Adipose tissue (tissue), 3 donors: Measurements from ENCODE around the gene EID3. TPM values are rescaled to one million over a fixed set of nuclear protein-coding genes. Genes with fewer than 3 reads are reported as not detected.

ENCODE experiments used
- H3K27ac ChIP-seq: one replicate; pipeline ENCODE4 v1.5.1; 2013; ENCODE audit warnings: low read depth, low read length
- WGBS, 3 donors: extraction: QIAGEN DNeasy Blood & Tissue Kit; methylation state at CpG; one replicate each; pipeline ENCODE4 v1.1.7; 2013; 5-methylcytosine and 5-hydroxymethylcytosine counted together
- polyA plus RNA-seq, 3 donors: library from polyadenylated mRNA; stranded (reverse); fragments of 200-250 nt; gene quantifications; one replicate each; pipeline ENCODE4 v1.2.3, GENCODE V29; 2013
- donor health status: healthy with polysubstance abuse.
- donor health status: Bipolar disorder and iron deficiency.
- donor health status: healthy.

The EID3 gene
- polyA plus RNA-seq, 3 donors, result 0.53 to 2.5 (median 2.2) TPM

DNA sequence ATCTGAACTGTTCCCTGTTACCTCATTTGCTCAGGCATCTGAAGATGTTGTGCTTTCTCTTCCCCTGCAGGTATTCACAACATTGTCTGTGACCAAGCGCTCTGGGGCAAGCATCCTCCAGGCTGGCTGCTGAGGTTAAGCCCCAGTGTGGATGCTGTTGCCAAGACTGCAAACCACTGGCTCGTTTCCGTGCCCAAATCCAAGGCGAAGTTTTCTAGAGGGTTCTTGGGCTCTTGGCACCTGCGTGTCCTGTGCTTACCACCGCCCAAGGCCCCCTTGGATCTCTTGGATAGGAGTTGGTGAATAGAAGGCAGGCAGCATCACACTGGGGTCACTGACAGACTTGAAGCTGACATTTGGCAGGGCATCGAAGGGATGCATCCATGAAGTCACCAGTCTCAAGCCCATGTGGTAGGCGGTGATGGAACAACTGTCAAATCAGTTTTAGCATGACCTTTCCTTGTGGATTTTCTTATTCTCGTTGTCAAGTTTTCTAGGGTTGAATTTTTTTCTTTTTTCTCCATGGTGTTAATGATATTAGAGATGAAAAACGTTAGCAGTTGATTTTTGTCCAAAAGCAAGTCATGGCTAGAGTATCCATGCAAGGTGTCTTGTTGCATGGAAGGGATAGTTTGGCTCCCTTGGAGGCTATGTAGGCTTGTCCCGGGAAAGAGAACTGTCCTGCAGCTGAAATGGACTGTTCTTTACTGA lies 44.9 kb downstream of the EID3 start:
- 94 to 97% (median 95%) methylated on average over 11 of the region's 11 CpGs for WGBS, 3 donors
- H3K27ac ChIP-seq, result no peak overlapping the region

DNA sequence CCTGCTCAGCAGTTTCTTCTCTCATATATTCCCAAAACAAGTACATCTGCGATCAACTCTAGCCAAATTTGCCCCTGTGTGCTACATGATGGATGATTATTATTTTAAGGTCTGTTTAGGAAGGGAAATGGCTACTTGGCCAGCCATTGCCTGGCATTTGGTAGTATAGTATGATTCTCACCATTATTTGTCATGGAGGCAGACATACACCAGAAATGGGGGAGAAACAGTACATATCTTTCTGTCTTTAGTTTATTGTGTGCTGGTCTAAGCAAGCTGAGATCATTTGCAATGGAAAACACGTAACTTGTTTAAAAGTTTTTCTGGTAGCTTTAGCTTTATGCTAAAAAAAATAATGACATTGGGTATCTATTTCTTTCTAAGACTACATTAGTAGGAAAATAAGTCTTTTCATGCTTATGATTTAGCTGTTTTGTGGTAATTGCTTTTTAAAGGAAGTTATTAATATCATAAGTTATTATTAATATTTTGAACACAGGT lies 45.5 kb downstream of the EID3 start:
- 94 to 99% (median 96%) methylated on average over 2 of the region's 2 CpGs for WGBS, 3 donors
- no peak overlapping the region for H3K27ac ChIP-seq

DNA sequence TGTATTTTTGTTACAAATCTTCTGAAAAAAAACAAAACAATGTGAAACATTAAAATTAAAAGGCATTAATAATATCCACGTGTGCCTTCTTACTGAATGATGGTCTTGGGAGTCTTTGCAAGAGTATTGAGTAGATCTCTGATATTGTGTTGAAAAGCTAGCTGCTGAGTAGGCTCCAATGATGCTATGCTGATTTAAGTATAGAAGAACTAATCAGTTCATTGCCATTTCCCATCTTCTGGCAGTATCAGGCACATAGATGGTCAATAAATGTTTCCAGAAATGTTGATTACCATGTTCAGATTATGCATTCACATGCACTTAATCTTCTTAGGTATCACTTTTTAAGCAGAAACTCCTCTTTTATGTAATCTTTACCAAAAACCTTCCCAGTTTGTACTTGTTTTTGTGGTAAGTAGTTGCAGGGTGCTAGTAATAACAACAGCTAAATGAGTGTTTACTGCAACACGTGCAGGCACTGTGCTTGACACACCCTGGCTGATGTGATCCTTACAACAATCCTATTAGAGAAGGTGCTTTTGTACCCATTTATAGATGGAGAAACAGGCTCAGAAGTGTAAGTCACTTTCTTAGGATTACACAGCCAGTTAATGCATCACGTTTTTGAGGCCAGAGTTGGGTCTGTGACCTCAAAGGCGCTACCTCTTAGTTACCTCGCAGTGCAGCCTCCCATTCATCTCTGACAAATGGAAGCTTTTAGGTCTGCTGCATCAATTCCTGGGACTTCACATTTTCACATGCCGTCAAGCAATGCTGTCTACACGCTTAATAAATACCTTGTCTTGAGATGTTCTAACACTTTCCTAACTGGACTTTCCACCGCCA lies 46.9 kb downstream of the EID3 start:
- H3K27ac ChIP-seq, result no peak overlapping the region
- WGBS, 3 donors, result 87 to 92% (median 88%) methylated on average over 8 of the region's 8 CpGs

DNA sequence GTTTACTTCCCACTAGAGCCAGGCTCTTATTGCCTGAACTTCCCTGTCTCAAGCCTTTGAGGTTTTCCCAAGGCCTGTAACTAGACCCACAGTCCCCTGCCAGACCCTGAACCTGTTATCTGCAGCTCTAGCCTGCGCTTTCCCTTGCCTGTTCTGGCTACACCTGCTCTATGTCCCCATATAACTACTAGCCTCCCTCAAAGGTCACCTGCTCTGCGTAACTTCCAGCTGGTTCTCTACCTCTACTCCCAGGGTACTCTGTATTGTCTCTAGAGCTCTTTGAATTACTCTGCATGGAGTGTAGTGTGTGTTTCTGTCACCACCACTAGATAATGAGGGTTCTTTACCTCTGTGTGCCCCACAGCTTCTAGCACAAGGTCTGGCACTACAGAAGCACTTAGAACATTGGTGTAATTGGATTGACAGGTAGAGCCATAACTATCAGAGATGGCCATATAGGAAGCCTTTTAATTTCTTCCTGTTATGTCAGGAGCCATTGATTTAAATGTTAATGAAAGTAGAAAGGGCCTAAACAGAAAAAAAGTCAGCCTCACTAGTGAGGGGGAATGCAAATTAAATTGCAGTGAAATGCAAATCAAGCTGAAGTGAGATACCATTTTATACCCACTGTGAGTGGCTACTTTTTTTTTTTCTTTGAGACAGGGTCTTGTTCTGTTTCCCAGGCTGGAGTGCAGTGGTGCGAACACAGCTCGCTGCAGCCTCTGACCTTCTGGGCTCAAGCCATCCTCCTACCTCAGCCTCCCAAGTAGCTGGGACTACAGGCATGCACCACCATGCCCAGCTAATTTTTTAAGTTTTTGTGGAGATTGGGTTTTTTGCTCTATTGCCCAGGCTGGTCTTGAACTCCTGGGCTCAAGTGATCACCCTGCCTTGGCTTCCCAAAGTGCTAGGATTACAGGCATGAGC lies 47.8 kb downstream of the EID3 start:
- no peak overlapping the region for H3K27ac ChIP-seq
- 96 to 99% (median 97%) methylated on average over 4 of the region's 4 CpGs for WGBS, 3 donors

DNA sequence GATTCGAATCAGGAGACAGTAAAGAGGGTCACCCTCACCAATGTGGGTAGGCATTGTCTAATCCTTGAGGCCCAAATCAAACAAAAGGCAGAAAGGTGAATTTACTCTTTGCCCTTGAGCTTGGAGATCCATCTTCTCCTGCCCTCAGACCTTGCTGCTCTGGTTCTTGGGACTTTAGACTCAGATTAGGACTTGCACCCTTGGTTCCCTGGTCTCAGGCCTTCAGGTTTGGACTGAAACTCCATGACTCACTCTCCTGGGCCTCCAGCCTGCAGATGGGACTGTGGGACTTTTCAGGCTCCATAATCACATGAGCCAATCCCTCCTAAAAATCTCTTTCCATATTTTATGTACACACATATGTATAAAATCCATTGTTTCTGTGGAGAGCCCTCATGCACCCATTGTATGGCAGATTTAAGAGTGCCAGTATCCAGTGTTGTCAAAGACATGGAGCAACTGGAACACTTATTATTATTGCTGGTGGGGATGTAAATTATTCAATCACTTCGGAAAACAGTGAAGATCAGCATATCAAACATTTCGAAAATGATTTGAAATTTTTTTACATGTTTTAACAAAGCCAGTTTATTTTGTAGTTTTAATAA lies 48.7 kb downstream of the EID3 start:
- H3K27ac ChIP-seq, result no peak overlapping the region
- 84 to 96% (median 93%) methylated on average over 3 of the region's 3 CpGs for WGBS, 3 donors

DNA sequence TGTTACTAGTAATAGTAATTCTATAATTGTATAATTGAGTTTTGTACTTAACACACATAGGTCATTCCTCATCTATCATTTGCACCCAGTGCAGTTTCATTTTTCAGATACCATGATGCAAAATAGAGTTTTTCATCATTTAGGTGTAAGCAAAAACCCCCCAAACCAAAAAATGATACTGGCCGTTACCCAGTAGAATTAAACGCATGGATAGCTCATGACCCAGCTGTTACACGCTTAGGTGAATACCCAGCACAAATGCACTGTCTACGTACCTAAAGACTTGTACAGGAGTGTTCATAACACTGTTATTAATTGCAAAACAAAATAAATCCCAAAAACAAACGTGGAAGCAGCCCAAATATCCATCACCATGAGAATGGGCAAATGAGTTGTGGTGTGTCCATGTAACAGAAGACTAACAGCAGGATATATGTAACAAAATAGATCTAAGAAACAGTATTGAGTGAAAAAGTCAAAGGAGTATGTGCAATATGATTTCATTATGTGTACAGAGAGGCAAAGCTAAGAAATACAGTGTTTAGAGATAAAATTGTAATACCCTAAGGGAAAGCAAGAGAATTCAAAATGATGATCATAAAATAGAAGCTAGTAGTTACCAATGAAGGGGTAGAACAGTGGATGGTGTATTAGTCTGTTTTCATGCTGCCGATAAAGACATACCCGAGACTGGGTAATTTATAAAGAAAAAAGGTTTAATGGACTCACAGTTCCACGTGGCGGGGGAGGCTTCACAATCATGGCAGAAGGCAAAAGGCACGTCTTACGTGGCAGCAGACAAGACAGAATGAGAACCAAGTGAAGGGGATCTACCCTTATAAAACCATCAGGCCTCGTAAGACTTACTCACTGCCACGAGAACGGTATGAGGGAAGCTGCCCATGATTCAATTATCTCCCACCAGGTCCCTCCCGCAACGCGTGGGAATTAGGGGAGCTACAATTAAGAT lies 49.8 kb downstream of the EID3 start:
- 92 to 95% (median 94%) methylated on average over 17 of the region's 17 CpGs for WGBS, 3 donors
- no peak overlapping the region for H3K27ac ChIP-seq

DNA sequence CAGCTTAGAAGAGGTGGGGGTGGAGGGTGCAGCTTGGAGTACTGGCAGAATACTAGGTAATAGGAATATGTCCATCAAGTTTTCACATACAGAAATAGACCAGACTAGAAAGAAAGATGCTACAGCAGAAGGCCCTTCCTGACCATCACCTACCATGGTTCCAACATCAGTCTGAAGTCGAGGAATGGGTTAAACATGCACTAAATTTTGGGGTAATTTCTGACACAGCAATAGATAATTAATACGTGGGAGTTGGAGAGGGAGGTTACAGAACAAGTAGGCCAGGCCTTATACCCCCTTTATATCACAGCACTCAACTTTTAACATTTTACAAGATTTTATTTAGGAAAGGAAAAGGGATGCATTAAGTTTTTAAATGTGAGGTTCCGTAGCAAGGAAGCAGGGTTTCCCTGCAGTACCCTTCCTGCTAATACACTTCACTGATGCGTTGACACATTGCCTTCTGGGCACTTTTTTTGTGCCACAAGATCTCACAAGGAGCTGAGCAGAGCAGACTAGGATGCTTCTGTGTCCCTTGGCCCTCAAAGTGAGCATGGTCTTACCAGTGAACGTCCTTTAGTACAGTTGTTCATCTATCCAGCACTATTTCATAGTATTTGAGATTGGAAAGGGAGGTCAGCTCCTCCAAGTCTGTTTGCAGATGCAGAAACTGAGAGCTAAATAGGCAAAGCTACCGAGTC lies 50.8 kb downstream of the EID3 start:
- WGBS, 3 donors, result 75 to 89% (median 89%) methylated on average over 6 of the region's 6 CpGs
- H3K27ac ChIP-seq, result no peak overlapping the region

Other genes starting within 250 kb of the EID3 start
- gene HCFC2, start 239.2 kb upstream of the EID3 start, polyA plus RNA-seq, result 1 to 10 TPM; 4.2 to 6.6 (median 5.8) TPM
- gene NFYB, start 165.5 kb upstream of the EID3 start, polyA plus RNA-seq, result 10 to 100 TPM; 12.3 to 74.5 (median 14.4) TPM
- 10 to 100 TPM; 12.7 to 72.1 (median 44.7) TPM for gene TXNRD1, start 88.0 kb upstream of the EID3 start, polyA plus RNA-seq
- 1 to 10 TPM; 2.0 to 6.6 (median 3.6) TPM for gene CHST11, start 153.2 kb downstream of the EID3 start, polyA plus RNA-seq